Muscle of leg (tissue), 11 donors: ENCODE data around the gene GALM. TPM values are rescaled to one million over a fixed set of nuclear protein-coding genes. Genes with fewer than 3 reads are reported as not detected.

Experiments
- DNase-seq: peaks from one replicate; pipeline ENCODE4 v3.0.0; 2013
- H3K27ac ChIP-seq: one replicate; pipeline ENCODE4 v1.5.1; 2013; ENCODE audit warnings: mild to moderate bottlenecking, low read length, control low read depth
- H3K27me3 ChIP-seq: one replicate; pipeline ENCODE4 v1.6.1; 2013; ENCODE audit warnings: low read length; ENCODE audit not compliant: control insufficient read depth, insufficient read depth
- H3K36me3 ChIP-seq: one replicate; pipeline ENCODE4 v1.6.1; 2013; ENCODE audit warnings: low read length; ENCODE audit not compliant: control insufficient read depth, insufficient read depth
- H3K4me1 ChIP-seq: one replicate; pipeline ENCODE4 v1.6.1; 2013; ENCODE audit warnings: low read length; ENCODE audit not compliant: control insufficient read depth, insufficient read depth
- H3K4me3 ChIP-seq: one replicate; pipeline ENCODE4 v1.5.1; 2013; ENCODE audit warnings: low read length, control low read depth
- H3K9me3 ChIP-seq: replicated peaks from 2 replicates; pipeline ENCODE4 v1.6.1; 2013; ENCODE audit warnings: low read depth, low read length; ENCODE audit not compliant: control insufficient read depth
- WGBS: methylation state at CpG from one replicate; pipeline ENCODE4 v1.1.5; 2013; ENCODE audit warnings: missing lambda C conversion rate; ENCODE audit not compliant: insufficient coverage; 5-methylcytosine and 5-hydroxymethylcytosine counted together
- polyA plus RNA-seq, 8 donors: library from polyadenylated mRNA; unstranded; fragments of 120-200 nt; gene quantifications; one replicate each; pipeline versions ENCODE4 v1.2.1 to v1.2.3, GENCODE V29; 2013; ENCODE audit warnings: inconsistent platforms in 1 of 8, low replicate concordance in 1 of 8; ENCODE audit not compliant: insufficient read length in 8 of 8, insufficient read depth in 1 of 8
- total RNA-seq: library from RNA; stranded (reverse); fragments of 120-200 nt; gene quantifications from one replicate; pipeline ENCODE4 v1.2.4, GENCODE V29; 2013

The GALM gene
- total and polyA plus RNA-seq, 9 donors: 9.4 to 15.0 (median 12.5) TPM

DNA sequence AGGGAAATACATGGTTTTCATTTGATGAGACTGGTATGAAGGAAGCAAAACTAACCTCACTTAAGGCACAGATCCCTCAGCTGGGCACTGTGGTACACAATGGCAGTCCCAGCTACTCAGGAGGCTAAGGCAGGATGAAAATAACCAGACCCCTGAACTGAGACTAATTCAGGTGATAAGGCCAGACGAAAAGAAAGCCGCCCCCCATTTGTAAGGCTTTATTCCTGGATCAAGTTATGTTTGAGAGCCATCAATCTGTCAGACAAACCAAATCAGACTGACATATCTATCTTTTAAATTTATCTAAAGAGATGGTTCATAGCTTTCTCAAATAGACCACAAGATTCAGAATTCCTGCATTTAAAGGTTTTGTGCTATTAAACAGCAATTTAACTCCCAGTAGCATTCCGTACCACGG lies 81.1 kb downstream of the GALM start:
- H3K36me3 ChIP-seq: peaks cover 52% of the 10 kb centered on the region
- no peaks in the 10 kb centered on the region for H3K9me3 ChIP-seq
- H3K4me1 ChIP-seq: peaks cover 12% of the 10 kb centered on the region
- H3K27ac ChIP-seq: no peak overlapping the region
- H3K4me3 ChIP-seq: no peak overlapping the region
- no CpG with 5 or more reads among the region's 4 CpGs for WGBS
- no peaks in the 10 kb centered on the region for H3K27me3 ChIP-seq
- no peak for DNase-seq

DNA sequence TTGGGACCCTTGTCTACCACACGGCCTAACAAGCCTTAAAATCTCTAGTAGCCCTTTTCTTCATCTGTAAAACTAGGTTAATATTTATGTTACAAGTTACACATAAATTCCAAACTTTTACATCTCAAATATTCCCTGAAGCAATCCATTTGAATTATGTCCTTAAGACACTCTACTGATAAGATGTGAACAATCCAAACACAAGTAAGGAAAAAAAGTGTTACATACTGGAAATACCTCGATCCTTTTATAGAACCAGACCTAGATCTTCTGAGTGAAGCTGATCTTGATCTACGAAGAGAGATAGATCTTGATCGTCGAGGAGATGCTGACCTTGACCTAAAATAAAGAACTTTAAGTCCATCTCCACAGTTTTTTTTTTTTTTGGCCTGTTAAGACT lies 81.9 kb downstream of the GALM start:
- Histone ChIP-seq H3K4me3 (no peak overlapping the region), H3K9me3 (no peaks in the 10 kb centered on the region), H3K36me3 (peaks cover 49% of the 10 kb centered on the region), H3K4me1 (peaks cover 13% of the 10 kb centered on the region), H3K27ac (no peak overlapping the region), H3K27me3 (no peaks in the 10 kb centered on the region)
- WGBS: 82% methylated on average over 2 of the region's 5 CpGs
- DNase-seq: no peak

DNA sequence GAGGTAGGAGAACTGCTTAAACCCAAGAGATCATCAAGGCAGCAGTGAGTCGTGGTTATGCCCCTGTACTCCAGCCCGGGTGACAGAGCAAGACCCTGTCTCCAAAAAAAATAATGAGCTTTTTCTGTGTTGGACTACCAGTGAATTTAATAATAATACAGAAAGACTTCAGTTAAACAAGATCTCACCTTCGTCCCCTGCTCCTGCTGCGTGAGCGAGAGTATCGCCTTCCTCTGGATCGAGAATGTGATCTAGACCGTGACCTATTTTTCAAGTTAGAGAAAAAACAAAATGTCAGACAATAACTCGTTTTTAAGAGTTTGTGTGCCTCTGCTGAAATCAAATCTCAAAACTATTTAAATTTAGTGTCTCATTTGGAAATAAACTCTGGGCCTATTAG lies 82.5 kb downstream of the GALM start:
- 95% methylated on average over 6 of the region's 9 CpGs for WGBS
- H3K36me3 ChIP-seq: peaks cover 46% of the 10 kb centered on the region
- H3K27ac ChIP-seq: no peak overlapping the region
- no peak overlapping the region for H3K4me3 ChIP-seq
- no peak for DNase-seq
- no peaks in the 10 kb centered on the region for H3K27me3 ChIP-seq
- H3K9me3 ChIP-seq: no peaks in the 10 kb centered on the region
- H3K4me1 ChIP-seq: peaks cover 13% of the 10 kb centered on the region

DNA sequence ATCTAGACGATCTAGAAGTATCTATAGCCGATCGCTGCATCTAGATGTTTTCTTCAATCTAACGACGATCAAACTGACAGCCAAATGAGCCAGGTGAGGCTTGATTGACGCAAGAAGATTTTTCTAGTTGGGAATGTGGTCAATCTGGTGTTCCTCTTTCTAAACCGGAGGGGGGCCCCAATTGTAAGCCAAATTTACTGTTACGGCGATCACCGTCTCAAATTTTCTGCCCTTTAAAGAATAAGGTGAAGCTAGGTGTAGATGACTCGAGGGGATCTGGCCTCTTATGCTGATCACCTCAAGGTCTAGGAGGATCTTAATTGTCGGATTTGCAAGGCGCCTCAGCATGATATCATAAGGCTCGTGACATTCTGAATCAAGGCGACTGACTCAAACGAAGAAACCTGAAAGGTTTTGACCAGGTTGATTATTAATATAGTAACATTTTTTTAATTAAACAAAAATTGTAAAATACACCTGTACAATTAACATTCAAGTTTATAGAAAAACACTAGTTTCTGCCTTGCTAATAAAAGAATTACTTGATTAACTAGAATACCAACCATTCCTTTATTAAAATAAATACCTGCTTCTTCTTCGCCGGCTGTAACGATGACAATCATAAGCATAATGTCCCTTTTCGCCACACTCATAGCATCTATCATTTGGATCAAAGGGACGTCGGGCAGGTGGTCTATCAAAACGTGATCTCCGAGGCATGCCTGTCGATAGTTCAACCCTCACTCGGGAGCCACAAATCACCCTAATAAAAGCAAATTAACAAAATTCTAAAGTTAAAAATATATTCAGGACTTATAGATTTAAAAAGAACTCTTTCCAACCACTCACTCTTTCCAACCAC lies 83.3 kb downstream of the GALM start:
- no peak for DNase-seq
- Histone ChIP-seq H3K9me3 (no peaks in the 10 kb centered on the region), H3K36me3 (peaks cover 42% of the 10 kb centered on the region), H3K4me3 (peak overlapping the region; percentile 76), H3K27me3 (no peaks in the 10 kb centered on the region), H3K4me1 (peaks cover 13% of the 10 kb centered on the region), H3K27ac (peak overlapping the region; percentile 98)
- 72% methylated on average over 17 of the region's 26 CpGs for WGBS

DNA sequence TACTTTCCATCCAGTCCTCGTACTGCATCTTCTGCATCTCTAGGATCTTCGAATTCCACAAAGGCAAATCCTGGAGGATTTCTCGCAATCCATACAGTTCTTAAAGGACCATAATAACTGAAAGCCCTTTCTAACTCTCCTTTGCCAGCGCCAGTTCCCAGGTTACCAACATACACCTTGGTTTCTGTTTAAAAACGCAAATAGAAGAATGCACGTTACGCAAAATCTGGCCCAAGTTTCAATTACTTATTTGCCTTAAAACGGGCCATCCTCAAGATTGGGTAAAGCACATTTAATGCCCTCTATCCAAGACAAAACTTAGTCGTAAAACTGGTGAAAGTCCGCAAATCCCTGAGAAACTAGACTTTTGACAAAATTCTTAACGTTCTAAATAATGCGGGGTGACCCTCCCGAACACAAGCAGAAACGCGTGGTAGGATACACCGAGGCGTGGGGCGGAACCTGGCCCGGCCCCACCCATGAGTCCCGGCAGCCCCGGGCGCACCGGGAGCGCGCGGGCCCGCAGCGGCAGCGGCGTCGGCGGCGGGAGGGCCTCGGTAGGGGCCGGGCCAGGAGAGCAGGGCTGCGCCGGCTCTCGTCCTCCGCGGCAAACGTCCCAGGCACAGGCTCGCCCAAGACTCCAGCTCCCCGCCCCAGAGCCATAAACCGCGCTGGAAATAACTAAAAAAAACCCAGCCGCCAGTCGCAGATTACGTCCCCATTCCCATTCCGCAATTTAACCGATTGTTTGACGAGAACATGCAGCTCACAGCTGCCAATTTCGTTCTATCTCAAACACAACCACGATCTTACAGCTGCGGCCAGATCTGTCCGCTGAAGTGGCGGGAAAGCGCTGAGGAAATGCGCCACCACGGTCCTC lies 84.3 kb downstream of the GALM start:
- H3K27ac ChIP-seq: peak overlapping the region; percentile 98
- H3K9me3 ChIP-seq: no peaks in the 10 kb centered on the region
- no peaks in the 10 kb centered on the region for H3K27me3 ChIP-seq
- peak overlapping the region; percentile 76 for H3K4me3 ChIP-seq
- DNase-seq: peak; percentile 81
- H3K36me3 ChIP-seq: peaks cover 35% of the 10 kb centered on the region
- 0% methylated on average over 55 of the region's 59 CpGs for WGBS
- H3K4me1 ChIP-seq: peaks cover 13% of the 10 kb centered on the region

DNA sequence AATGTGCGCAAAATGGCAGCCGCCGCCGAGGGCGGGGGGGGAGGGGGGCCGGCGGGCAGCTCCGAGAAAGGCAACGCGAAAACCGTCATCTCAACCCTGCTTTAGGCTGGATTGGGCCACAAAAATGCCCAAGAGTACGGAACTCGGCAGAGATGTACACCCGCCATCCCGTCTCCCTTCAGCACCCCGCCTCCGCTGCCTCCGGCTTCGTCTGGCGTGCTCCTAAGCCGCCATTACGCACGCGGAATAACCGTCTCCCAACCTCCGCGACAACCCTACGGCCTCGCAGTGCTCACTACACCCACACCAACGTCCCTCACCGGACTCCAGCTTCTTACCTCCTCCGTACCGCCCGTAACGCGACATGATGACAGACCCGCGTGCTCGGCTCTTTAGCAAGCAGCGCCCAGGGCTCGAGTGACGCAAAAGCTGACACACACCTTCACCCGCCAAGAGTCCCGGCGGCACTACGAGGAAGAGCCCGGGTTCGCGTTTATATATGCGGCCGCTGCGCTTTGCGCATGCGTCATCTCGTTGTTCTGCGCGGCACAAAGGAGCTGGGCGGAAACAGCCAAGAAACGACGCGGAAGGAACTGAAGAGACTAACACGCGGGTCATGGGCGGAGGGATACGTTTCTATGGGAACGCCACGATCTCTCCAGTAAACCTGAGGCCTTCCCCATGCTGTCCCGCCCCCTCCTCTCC lies 85.1 kb downstream of the GALM start, which contains the start of gene SRSF7:
Gene SRSF7, minus strand, starts transcription at position 471 of the 705 bp plus-strand sequence. Its CDS starts 105 bp downstream, at position 366.
- Histone ChIP-seq H3K36me3 (peaks cover 29% of the 10 kb centered on the region), H3K4me3 (peak within 1 kb of the TSS; percentile 76), H3K27ac (peak within 1 kb of the TSS; percentile 98), H3K4me1 (peaks cover 13% of the 10 kb centered on the region), H3K27me3 (no peaks in the 10 kb centered on the region), H3K9me3 (no peaks in the 10 kb centered on the region)
- peak; percentile 100 for DNase-seq
- WGBS: under 1% methylated on average over 61 of the region's 68 CpGs

DNA sequence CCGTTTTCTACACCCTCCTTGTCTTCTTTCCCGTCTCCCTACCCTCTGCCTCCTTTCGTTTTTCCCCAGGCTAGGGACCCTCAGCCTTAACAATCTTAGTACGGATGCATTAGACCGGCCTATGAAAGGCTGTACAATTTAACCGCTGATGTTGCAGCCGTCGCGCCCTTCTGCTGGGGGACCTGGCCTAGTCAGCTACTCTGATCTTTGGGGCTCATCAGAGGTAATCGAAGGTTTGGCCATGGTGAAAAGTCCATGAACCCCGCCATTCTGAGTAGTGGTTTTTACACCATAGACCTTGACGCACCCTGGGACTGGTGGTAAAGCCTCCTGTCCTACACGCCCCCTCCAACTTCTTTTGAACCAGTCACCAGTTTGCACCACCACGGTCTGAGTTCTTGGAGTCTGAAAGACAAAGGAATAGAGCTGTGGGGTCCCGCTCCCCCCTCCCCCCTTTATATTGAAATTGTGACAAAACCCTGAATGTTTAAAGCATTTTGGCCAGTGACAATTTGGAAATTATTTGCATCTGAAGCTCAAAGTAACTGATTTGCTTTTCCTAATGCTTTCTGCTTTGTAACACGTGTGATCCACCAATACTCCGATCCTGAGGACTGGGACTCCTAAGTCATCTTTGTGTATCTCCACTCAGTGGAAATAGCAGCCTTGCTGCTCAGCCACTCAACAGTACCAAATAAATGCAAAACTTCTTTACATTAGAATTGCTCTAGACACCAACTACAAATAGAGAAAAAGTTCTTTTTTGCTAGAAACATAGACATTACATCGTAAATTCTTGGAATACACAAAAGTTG lies 85.9 kb downstream of the GALM start:
- no peaks in the 10 kb centered on the region for H3K9me3 ChIP-seq
- peaks cover 13% of the 10 kb centered on the region for H3K4me1 ChIP-seq
- peak; percentile 27 for DNase-seq
- peak overlapping the region; percentile 76 for H3K4me3 ChIP-seq
- WGBS: 13% methylated on average over 13 of the region's 18 CpGs
- H3K27ac ChIP-seq: peak overlapping the region; percentile 98
- no peaks in the 10 kb centered on the region for H3K27me3 ChIP-seq
- H3K36me3 ChIP-seq: peaks cover 26% of the 10 kb centered on the region

DNA sequence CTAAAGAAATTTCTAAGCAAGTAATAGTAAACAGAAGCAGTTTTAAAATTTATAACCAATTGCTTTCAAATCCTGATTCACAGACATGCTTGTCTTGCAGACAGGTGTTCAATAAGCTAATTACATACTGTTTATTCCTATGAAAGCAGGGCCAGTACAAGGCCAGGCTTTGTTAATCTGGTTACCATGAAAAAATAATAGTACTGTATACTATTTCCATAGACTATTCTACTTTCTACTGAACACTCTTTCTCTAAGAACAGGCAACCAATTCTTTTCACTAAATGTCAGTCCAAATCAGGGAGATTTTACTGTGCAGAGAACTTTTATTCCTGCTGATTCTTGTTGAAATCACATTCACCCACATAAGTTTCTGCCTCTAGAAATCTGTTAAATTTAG lies 88.1 kb downstream of the GALM start:
- Histone ChIP-seq H3K27me3 (no peaks in the 10 kb centered on the region), H3K4me1 (peaks cover 12% of the 10 kb centered on the region), H3K36me3 (peaks cover 6% of the 10 kb centered on the region), H3K27ac (no peak overlapping the region), H3K9me3 (no peaks in the 10 kb centered on the region), H3K4me3 (no peak overlapping the region)
- no peak for DNase-seq

DNA sequence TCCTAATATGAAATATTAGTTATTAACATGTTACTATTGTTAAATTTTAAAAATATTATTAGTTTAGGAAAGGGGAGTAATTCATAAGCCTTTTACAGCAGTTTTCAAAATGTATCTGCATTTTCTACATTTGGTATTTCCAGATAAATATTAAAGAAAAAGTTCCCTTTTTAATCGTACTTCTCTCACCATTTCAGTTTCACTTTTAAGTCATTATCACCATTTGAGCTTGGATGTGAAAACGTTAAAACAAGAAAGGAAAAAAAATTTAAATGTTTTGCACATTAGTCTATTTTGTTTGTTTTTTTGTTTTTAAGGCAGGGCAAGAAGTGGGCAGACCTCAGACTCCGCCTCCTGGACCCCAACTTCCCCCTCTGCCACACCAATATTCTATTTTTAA lies 88.6 kb downstream of the GALM start:
- WGBS: no CpG with 5 or more reads among the region's 3 CpGs
- DNase-seq: no peak
- peaks cover 2% of the 10 kb centered on the region for H3K36me3 ChIP-seq
- no peaks in the 10 kb centered on the region for H3K27me3 ChIP-seq
- peaks cover 9% of the 10 kb centered on the region for H3K4me1 ChIP-seq
- no peaks in the 10 kb centered on the region for H3K9me3 ChIP-seq
- H3K27ac ChIP-seq: no peak overlapping the region
- H3K4me3 ChIP-seq: no peak overlapping the region
